ENCODE results near the gene TULP4.
"Not testable (repeated sequence)": the region's sequence is repeated elsewhere in the genome, so short reads cannot be mapped to it uniquely, and the experiment has no call there.

TULP4 gene

GRCh38 chr6:158290659-158291058 lies 21.6 kb upstream of the TULP4 start:
- TF ChIP-seq, protein P1, sequence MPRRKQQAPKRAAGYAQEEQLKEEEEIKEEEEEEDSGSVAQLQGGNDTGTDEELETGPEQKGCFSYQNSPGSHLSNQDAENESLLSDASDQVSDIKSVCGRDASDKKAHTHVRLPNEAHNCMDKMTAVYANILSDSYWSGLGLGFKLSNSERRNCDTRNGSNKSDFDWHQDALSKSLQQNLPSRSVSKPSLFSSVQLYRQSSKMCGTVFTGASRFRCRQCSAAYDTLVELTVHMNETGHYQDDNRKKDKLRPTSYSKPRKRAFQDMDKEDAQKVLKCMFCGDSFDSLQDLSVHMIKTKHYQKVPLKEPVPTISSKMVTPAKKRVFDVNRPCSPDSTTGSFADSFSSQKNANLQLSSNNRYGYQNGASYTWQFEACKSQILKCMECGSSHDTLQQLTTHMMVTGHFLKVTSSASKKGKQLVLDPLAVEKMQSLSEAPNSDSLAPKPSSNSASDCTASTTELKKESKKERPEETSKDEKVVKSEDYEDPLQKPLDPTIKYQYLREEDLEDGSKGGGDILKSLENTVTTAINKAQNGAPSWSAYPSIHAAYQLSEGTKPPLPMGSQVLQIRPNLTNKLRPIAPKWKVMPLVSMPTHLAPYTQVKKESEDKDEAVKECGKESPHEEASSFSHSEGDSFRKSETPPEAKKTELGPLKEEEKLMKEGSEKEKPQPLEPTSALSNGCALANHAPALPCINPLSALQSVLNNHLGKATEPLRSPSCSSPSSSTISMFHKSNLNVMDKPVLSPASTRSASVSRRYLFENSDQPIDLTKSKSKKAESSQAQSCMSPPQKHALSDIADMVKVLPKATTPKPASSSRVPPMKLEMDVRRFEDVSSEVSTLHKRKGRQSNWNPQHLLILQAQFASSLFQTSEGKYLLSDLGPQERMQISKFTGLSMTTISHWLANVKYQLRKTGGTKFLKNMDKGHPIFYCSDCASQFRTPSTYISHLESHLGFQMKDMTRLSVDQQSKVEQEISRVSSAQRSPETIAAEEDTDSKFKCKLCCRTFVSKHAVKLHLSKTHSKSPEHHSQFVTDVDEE (CRISPR knock-in tag; IDR thresholded peaks at IDR 0.05) = no peak
- TF ChIP-seq GLIS3 (CRISPR knock-in tag; IDR thresholded peaks at IDR 0.05) (no peak), ZNF70 (CRISPR knock-in tag; IDR thresholded peaks at IDR 0.05) (no peak), SNAI2 (CRISPR knock-in tag; IDR thresholded peaks at IDR 0.05) (no peak), RARB (CRISPR knock-in tag; IDR thresholded peaks at IDR 0.05) (no peak), ZFP3 (CRISPR knock-in tag; IDR thresholded peaks at IDR 0.05) (no peak), BACH2 (CRISPR knock-in tag; IDR thresholded peaks at IDR 0.05; ENCODE audit: borderline replicate concordance) (no peak), CREB5 (CRISPR knock-in tag; IDR thresholded peaks at IDR 0.05; ENCODE audit: low read depth) (no peak), ZFP30 (CRISPR knock-in tag; IDR thresholded peaks at IDR 0.05) (no peak), ZC3H10 (CRISPR knock-in tag; IDR thresholded peaks at IDR 0.05) (no peak), ZNF565 (CRISPR knock-in tag; conservative IDR thresholded peaks at IDR 0.05; ENCODE audit: low read depth) (no peak), ZNF8 (CRISPR knock-in tag; IDR thresholded peaks at IDR 0.05) (no peak), TOX (CRISPR knock-in tag; IDR thresholded peaks at IDR 0.05; ENCODE audit: borderline replicate concordance) (no peak), ARNTL (CRISPR knock-in tag; IDR thresholded peaks at IDR 0.05; ENCODE audit: borderline replicate concordance, low read depth) (no peak), ISL1 (CRISPR knock-in tag; IDR thresholded peaks at IDR 0.05) (no peak), OSR1 (CRISPR knock-in tag; IDR thresholded peaks at IDR 0.05) (no peak)

GRCh38 chr6:158292016-158292415 lies 20.2 kb upstream of the TULP4 start:
- ATAC-seq = no peak
- no peak for TF ChIP-seq OSR1 (CRISPR knock-in tag; IDR thresholded peaks at IDR 0.05)

More at GRCh38 chr6:158290659-158291058, 21.6 kb upstream of the TULP4 start:
- ATAC-seq = no peak

DNA sequence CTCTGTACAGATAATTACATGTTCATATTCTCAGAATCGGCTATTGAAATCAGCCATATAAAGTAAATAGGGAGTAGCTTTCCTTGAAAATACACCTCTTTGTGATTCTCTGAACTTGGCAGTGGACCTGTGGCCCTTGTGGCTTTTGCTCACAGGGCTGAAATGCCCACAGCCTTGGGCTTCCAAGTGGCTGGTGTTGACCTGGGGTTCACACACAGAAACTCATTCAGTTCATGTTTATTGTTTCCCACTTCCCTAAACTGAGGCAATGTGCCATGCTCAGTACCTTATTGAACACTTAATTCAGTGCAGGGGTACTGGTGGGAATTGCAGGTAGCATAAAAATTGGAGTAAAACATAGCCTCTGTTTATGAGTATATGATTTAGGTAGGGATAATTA lies 19.1 kb upstream of the TULP4 start:
- no peak for ATAC-seq
- TF ChIP-seq PATZ1 (CRISPR knock-in tag; IDR thresholded peaks at IDR 0.05; ENCODE audit: borderline replicate concordance) (no peak), ARNTL (CRISPR knock-in tag; IDR thresholded peaks at IDR 0.05; ENCODE audit: borderline replicate concordance, low read depth) (no peak), CREB5 (CRISPR knock-in tag; IDR thresholded peaks at IDR 0.05; ENCODE audit: low read depth) (no peak), ZC3H10 (CRISPR knock-in tag; IDR thresholded peaks at IDR 0.05) (no peak), SNAI2 (CRISPR knock-in tag; IDR thresholded peaks at IDR 0.05) (no peak)

- ATAC-seq = not testable (repeated sequence)
These were observed 16.1 kb upstream of the TULP4 start for GRCh38 chr6:158295976-158296853.

DNA sequence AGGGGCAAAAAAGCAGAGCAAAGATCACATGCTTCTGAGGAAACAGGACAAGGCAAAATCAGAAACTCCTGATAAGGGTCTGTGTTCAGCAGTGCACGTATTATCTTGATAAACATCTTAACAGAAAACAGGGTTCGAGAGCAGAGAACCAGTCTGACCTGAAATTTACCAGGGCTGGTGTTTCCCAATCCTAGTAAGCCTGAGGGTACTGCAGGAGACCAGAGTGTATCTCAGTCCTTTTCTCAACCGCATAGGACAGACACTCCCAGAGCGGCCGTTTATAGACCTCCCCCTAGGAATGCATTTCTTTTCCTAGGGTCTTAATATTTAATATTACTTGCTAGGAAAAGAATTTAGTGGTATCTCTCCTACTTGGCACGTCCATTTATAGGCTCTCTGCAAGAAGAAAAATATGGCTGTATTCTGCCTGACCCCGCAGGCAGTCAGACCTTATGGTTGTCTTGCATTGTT lies 15.4 kb upstream of the TULP4 start:
- ATAC-seq = not testable (repeated sequence)

- ATAC-seq = not testable (repeated sequence)
These were observed 14.6 kb upstream of the TULP4 start for GRCh38 chr6:158297657-158298056.

Data from SK-N-SH treated with all-trans-retinoic acid at 6 μM for 48 hours (cell line).